Fibroblast of lung (primary cell): ENCODE data around the gene CDIP1. TPM values are rescaled to one million over a fixed set of nuclear protein-coding genes. Genes with fewer than 3 reads are reported as not detected.

ENCODE experiments used
- DNase-seq, 2 donors: peaks; one replicate each; pipeline versions ENCODE4 v3.0.0 to v3.0.0-alpha.2; 2010; ENCODE audit warnings: low read depth in 2 of 2
- H2AFZ ChIP-seq: 2 replicates; pipeline ENCODE4 v1.5.1; 2012; ENCODE audit warnings: low read length, control low read depth, inconsistent platforms
- H3K27ac ChIP-seq: 2 replicates; pipeline ENCODE4 v1.5.1; 2011; ENCODE audit warnings: low read length, control low read depth; ENCODE audit not compliant: insufficient read depth
- H3K27me3 ChIP-seq: 2 replicates; pipeline ENCODE4 v1.5.1; 2011; ENCODE audit warnings: mild to moderate bottlenecking, low read length; ENCODE audit not compliant: control insufficient read depth, insufficient read depth
- H3K36me3 ChIP-seq: 2 replicates; pipeline ENCODE4 v1.5.1; 2011; ENCODE audit warnings: low read length; ENCODE audit not compliant: control insufficient read depth, insufficient read depth
- H3K4me1 ChIP-seq: 2 replicates; pipeline ENCODE4 v1.5.1; 2011; ENCODE audit warnings: low read length; ENCODE audit not compliant: control insufficient read depth, insufficient read depth; ENCODE audit errors: extremely low read depth
- H3K4me2 ChIP-seq: 2 replicates; pipeline ENCODE4 v1.5.1; 2011; ENCODE audit warnings: low read length, control low read depth; ENCODE audit not compliant: insufficient read depth; ENCODE audit errors: extremely low read depth
- H3K4me3 ChIP-seq, 4 experiments: fragments of 200-600 bp in 1 of 4; sonication (generic) in 1 of 4; replicated peaks in 1 of 4; 2 replicates each; pipeline ENCODE4 v1.5.1; 2011 to 2016; ENCODE audit warnings: low read length in 4 of 4, low read depth in 3 of 4, mild to moderate bottlenecking in 3 of 4, control low read depth in 2 of 4, inconsistent platforms in 1 of 4, mixed read lengths in 1 of 4; ENCODE audit not compliant: insufficient read depth in 1 of 4; ENCODE audit errors: control extremely low read depth in 1 of 4
- H3K79me2 ChIP-seq: 2 replicates; pipeline ENCODE4 v1.5.1; 2012; ENCODE audit warnings: mild to moderate bottlenecking, low read length, inconsistent platforms; ENCODE audit not compliant: control insufficient read depth, insufficient read depth
- H3K9ac ChIP-seq: 2 replicates; pipeline ENCODE4 v1.5.1; 2011; ENCODE audit warnings: mild to moderate bottlenecking, low read length, control low read depth; ENCODE audit not compliant: insufficient read depth
- H3K9me3 ChIP-seq: 2 replicates; pipeline ENCODE4 v1.5.1; 2012; ENCODE audit warnings: low read depth, low read length; ENCODE audit not compliant: control insufficient read depth, insufficient read depth
- H4K20me1 ChIP-seq: 2 replicates; pipeline ENCODE4 v1.5.1; 2011; ENCODE audit warnings: low read length; ENCODE audit not compliant: control insufficient read depth, insufficient read depth; ENCODE audit errors: extremely low read depth
- EZH2 ChIP-seq: IDR thresholded peaks from 2 replicates; pipeline ENCODE4 v1.5.1; 2012; ENCODE audit warnings: low read length, control low read depth, mild to moderate bottlenecking; ENCODE audit errors: missing control alignments
- polyA plus RNA-seq, 2 donors: library from polyadenylated mRNA; depleted of rRNA in 1 of 2; stranded (reverse) in 1 of 2; unstranded in 1 of 2; fragments of >200 nt; gene quantifications; 2 replicates each; pipeline ENCODE4 v1.2.1, GENCODE V29; 2011 to 2012; ENCODE audit warnings: missing spikeins in 1 of 2
- total RNA-seq: library from RNA; depleted of rRNA; stranded (reverse); fragments of >200 nt; gene quantifications from 2 replicates; pipeline ENCODE4 v1.2.1, GENCODE V29; 2014
- TF ChIP-seq, protein P1 (sequence below), 2 donors: IDR thresholded peaks in 1 of 2; conservative IDR thresholded peaks in 1 of 2; 1 replicate in 1 of 2; 2 replicates in 1 of 2; pipeline ENCODE4 v1.5.1; 2011 to 2012; ENCODE audit warnings: low read length in 2 of 2, control low read depth in 1 of 2, inconsistent platforms in 1 of 2, low read depth in 1 of 2, mild to moderate bottlenecking in 1 of 2

The CDIP1 gene
- total and polyA plus RNA-seq, 2 donors (not counting 1 experiment from before 2014, with no cell fraction given) = 6.3 to 12.2 TPM

GRCh38 chr16:4580250-4580649 is 41.7 kb upstream of the CDIP1 start:
- Histone ChIP-seq H3K9ac (no peak overlapping the region), H3K4me2 (no peak overlapping the region), H3K36me3 (no peaks in the 10 kb centered on the region), H4K20me1 (no peaks in the 10 kb centered on the region), H2AFZ (no peak overlapping the region), H3K27me3 (no peaks in the 10 kb centered on the region), H3K4me1 (no peaks in the 10 kb centered on the region), H3K4me3 (no peak overlapping the region), H3K27ac (no peak overlapping the region), H3K79me2 (no peaks in the 10 kb centered on the region), H3K9me3 (no peaks in the 10 kb centered on the region)
- TF ChIP-seq EZH2 = no peak
- TF ChIP-seq, protein P1, sequence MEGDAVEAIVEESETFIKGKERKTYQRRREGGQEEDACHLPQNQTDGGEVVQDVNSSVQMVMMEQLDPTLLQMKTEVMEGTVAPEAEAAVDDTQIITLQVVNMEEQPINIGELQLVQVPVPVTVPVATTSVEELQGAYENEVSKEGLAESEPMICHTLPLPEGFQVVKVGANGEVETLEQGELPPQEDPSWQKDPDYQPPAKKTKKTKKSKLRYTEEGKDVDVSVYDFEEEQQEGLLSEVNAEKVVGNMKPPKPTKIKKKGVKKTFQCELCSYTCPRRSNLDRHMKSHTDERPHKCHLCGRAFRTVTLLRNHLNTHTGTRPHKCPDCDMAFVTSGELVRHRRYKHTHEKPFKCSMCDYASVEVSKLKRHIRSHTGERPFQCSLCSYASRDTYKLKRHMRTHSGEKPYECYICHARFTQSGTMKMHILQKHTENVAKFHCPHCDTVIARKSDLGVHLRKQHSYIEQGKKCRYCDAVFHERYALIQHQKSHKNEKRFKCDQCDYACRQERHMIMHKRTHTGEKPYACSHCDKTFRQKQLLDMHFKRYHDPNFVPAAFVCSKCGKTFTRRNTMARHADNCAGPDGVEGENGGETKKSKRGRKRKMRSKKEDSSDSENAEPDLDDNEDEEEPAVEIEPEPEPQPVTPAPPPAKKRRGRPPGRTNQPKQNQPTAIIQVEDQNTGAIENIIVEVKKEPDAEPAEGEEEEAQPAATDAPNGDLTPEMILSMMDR (conservative IDR thresholded peaks at IDR 0.05 in 1 of 2, IDR thresholded peaks at IDR 0.05 in 1 of 2; ENCODE audit: low read depth in 1 of 2, low read length in 2 of 2) = no peak
- DNase-seq = peak; percentile 11 to 56

DNA sequence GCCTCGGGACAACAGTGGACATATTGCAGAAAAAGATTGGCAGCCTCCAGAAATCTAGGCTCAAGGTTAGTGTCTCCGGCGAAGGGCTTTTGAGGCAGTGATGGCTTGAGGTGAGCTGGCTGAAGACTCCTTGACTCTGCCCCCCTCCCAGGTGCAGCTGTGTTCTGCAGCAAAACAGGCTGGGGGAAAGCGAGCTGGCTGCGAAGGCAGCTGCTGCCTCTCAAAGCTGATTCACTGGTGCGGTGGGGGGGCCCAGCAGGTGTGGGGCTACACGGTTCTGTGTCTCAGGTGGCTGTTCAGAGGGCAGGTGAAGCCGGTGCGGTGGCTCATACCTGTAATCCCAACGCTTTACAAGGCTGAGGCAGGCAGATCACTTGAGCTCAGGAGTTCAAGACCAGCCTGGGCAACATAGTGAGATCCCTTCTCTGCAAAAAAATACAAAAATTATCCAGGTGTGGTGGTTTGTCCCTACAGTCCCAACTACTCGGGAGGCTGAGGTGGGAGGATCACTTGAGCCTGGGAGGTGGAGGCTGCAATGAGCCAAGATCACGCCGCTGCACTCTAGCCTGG is 40.5 kb upstream of the CDIP1 start:
- no peak for DNase-seq
- H3K79me2 ChIP-seq = no peaks in the 10 kb centered on the region

DNA sequence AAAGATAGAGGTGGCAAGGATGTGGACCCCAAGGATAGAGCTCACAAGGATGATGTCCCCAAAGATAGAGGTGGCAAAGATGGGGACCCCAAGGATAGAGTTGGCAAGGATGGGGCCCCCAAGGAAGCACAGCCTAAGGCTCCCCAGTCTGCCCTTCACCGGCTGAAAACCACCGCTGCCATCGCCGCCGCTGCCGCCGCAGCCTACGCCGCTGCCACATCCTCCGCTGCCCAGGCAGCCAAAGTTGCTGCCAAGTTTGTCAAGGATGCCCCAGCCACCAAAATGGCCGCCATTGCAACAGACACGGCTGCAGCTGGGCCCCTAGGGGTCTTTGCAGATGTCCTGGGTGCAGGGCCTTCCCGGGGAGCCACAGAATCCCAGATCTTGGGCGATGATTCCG is 37.4 kb upstream of the CDIP1 start:
- Histone ChIP-seq H3K27me3 (no peaks in the 10 kb centered on the region), H4K20me1 (no peaks in the 10 kb centered on the region), H3K4me1 (no peaks in the 10 kb centered on the region), H3K4me3 (no peak overlapping the region), H3K4me2 (no peak overlapping the region), H3K9me3 (no peaks in the 10 kb centered on the region), H3K27ac (no peak overlapping the region), H2AFZ (no peak overlapping the region), H3K9ac (no peak overlapping the region), H3K36me3 (no peaks in the 10 kb centered on the region), H3K79me2 (no peaks in the 10 kb centered on the region)
- TF ChIP-seq, protein P1 (conservative IDR thresholded peaks at IDR 0.05 in 1 of 2, IDR thresholded peaks at IDR 0.05 in 1 of 2; ENCODE audit: low read depth in 1 of 2, low read length in 2 of 2) = no peak
- TF ChIP-seq EZH2 = no peak
- no peak for DNase-seq

More for the DNA sequence above, 40.5 kb upstream of the CDIP1 start:
- H3K4me1 ChIP-seq = no peaks in the 10 kb centered on the region
- H3K9me3 ChIP-seq = no peaks in the 10 kb centered on the region
- H3K36me3 ChIP-seq = no peaks in the 10 kb centered on the region
- TF ChIP-seq, protein P1 (conservative IDR thresholded peaks at IDR 0.05 in 1 of 2, IDR thresholded peaks at IDR 0.05 in 1 of 2; ENCODE audit: low read depth in 1 of 2, low read length in 2 of 2) = no peak
- no peak for TF ChIP-seq EZH2
- H3K27ac ChIP-seq = no peak overlapping the region
- no peak overlapping the region for H3K4me3 ChIP-seq
- no peak overlapping the region for H2AFZ ChIP-seq
- H3K27me3 ChIP-seq = no peaks in the 10 kb centered on the region
- H3K4me2 ChIP-seq = no peak overlapping the region
- H3K9ac ChIP-seq = no peak overlapping the region
- no peaks in the 10 kb centered on the region for H4K20me1 ChIP-seq
